ES-I3 (cell line): Measurements from ENCODE around the gene INSIG2.

Source experiments
- H3K36me3 ChIP-seq: 2 replicates; pipeline ENCODE4 v1.6.1; 2013; ENCODE audit warnings: mild to moderate bottlenecking, low read length, control low read depth, moderate library complexity; ENCODE audit not compliant: insufficient read depth
- H3K4me1 ChIP-seq: 2 replicates; pipeline ENCODE4 v1.6.1; 2013; ENCODE audit warnings: mild to moderate bottlenecking, control low read depth, low read length; ENCODE audit not compliant: insufficient read depth
- H3K9ac ChIP-seq: 2 replicates; pipeline ENCODE4 v1.6.1; 2013; ENCODE audit warnings: low read depth, mild to moderate bottlenecking, low read length, moderate library complexity
- H3K9me3 ChIP-seq: 2 replicates; pipeline ENCODE4 v1.6.1; 2013; ENCODE audit warnings: mild to moderate bottlenecking, low read length, moderate library complexity; ENCODE audit not compliant: control insufficient read depth, insufficient read depth

Gene INSIG2

DNA sequence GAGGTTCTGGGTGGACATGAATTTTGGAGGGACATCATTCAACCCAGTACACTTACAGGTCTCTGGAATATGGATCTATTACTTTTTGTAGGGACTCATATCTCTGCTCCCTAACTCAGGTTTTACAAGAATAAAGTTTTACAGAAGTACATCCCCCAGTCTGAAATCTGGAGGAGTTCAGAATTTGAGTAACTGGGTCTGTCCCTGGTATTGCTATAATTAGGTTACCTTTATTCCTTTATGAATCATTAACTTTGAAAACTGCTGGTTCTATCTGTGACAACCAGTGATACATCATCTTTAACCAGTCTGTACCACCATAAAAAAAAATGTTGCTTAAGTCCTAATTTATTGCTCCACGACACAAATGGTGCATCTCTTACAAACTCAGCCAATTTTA, 59.9 kb downstream of the INSIG2 start:
- H3K4me1 ChIP-seq: no peaks in the 10 kb centered on the region
- no peaks in the 10 kb centered on the region for H3K36me3 ChIP-seq
- no peak overlapping the region for H3K9ac ChIP-seq
- H3K9me3 ChIP-seq: no peaks in the 10 kb centered on the region

DNA sequence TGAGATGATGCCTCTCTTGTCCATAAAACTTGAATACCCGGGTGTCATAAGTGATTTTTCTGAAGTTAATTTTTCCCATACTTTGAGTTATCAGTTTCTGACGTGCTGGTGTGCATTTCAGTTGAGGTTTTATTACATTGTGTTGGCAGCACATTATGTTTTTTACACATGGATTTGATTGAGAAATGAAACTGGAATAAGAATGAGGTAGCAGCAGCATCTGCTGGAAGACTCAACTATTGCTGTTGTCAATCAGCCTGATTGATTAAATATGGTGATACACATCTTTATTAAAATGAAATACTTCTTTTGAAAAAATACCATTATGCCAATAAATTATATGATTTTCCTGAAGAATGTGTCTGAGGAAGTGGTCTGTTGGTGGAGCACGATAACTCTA, 60.5 kb downstream of the INSIG2 start:
- Histone ChIP-seq H3K36me3 (no peaks in the 10 kb centered on the region), H3K9me3 (no peaks in the 10 kb centered on the region), H3K9ac (no peak overlapping the region), H3K4me1 (no peaks in the 10 kb centered on the region)

- Histone ChIP-seq H3K4me1 (no peaks in the 10 kb centered on the region), H3K9me3 (no peaks in the 10 kb centered on the region), H3K9ac (no peak overlapping the region), H3K36me3 (no peaks in the 10 kb centered on the region)
Measured at GRCh38 chr2:118150294-118150693, 62.0 kb downstream of the INSIG2 start.

DNA sequence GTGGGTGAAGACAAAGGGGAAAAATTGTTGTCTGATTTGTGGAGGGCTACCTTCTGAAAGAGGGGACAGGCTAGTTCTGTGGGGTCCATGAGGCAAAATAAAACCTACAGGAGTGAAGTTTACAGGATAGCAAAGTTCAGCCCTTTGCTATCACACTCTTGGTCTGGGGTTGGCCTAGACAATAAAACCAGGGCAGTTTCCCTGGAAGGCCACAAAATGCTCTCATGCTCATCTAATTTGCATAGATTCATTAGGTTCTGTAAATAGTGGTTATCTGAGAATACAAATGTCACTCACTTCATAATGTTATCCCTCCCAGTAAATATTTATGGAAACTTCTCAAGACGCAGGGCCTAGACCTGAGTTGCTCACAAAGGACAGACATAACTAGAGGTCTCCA, 63.6 kb downstream of the INSIG2 start:
- Histone ChIP-seq H3K9ac (no peak overlapping the region), H3K4me1 (no peaks in the 10 kb centered on the region), H3K36me3 (no peaks in the 10 kb centered on the region), H3K9me3 (no peaks in the 10 kb centered on the region)

GRCh38 chr2:118153433-118153832, 65.2 kb downstream of the INSIG2 start:
- no peaks in the 10 kb centered on the region for H3K36me3 ChIP-seq
- H3K4me1 ChIP-seq: no peaks in the 10 kb centered on the region
- no peaks in the 10 kb centered on the region for H3K9me3 ChIP-seq
- H3K9ac ChIP-seq: no peak overlapping the region

DNA sequence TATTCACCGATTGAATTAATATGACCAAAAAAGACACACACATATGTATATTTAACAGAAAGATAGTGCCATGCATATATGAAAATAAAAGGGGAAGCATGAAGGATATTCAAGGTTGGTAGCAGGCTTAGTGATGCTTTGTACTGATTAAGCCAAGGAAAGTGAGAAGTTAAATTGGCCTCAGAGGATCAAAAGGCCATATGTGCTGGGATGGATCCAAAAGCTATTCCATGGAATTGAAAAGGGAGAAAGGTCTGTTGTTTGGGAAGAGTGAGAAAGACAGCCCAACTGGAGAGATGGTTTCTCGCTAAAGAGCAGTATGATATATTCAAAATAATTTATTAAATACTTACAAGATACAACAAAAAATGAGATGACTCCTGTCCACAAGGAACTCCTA, 65.9 kb downstream of the INSIG2 start:
- H3K9me3 ChIP-seq: no peaks in the 10 kb centered on the region
- H3K9ac ChIP-seq: no peak overlapping the region
- H3K4me1 ChIP-seq: no peaks in the 10 kb centered on the region
- no peaks in the 10 kb centered on the region for H3K36me3 ChIP-seq
